K562 (cell line): Measurements from ENCODE around the gene LYRM7. TPM values are rescaled to one million over a fixed set of nuclear protein-coding genes. Genes with fewer than 3 reads are reported as not detected.
A peak's percentile ranks its signal among the peaks of the same experiment; 100 is the strongest.

Source experiments
- BDP1 ChIP-seq: IDR thresholded peaks from 3 replicates; pipeline ENCODE4 v1.6.1; 2011; ENCODE audit not compliant: insufficient read length, insufficient read depth
- BRCA1 ChIP-seq, 2 experiments: fragments of 450-650 bp in 1 of 2; sonication (generic) in 1 of 2; formaldehyde crosslinking in 1 of 2; IDR thresholded peaks; 2 replicates each; pipeline versions ENCODE4 v1.5.0 to v1.6.1; 2017 to 2020; ENCODE audit warnings: mild to moderate bottlenecking in 1 of 2, missing genetic modification reagents in 1 of 2
- CBFB ChIP-seq: sonication (generic); formaldehyde crosslinking; IDR thresholded peaks from 2 replicates; pipeline ENCODE4 v1.4.0; 2020; ENCODE audit warnings: mild to moderate bottlenecking, missing genetic modification reagents
- CSDE1 ChIP-seq, 2 experiments: fragments of 450-650 bp; IDR thresholded peaks; 2 replicates each; pipeline ENCODE4 v1.6.1; 2016; ENCODE audit warnings: mild to moderate bottlenecking in 1 of 2
- EP300 ChIP-seq: IDR thresholded peaks from 2 replicates; pipeline ENCODE4 v1.6.1; 2012; ENCODE audit warnings: low read length, improper control_type of control experiment
- ESRRA ChIP-seq: fragments of 450-650 bp; IDR thresholded peaks from 2 replicates; pipeline ENCODE4 v1.6.1; 2014; ENCODE audit warnings: low read depth, mild to moderate bottlenecking, moderate library complexity, borderline replicate concordance
- FOXP1 ChIP-seq: sonication (generic); formaldehyde crosslinking; IDR thresholded peaks from 2 replicates; pipeline ENCODE4 v1.8.0; 2022; ENCODE audit warnings: mild to moderate bottlenecking, missing genetic modification reagents
- ILF3 ChIP-seq: fragments of 450-650 bp; IDR thresholded peaks from 2 replicates; pipeline ENCODE4 v1.6.1; 2018; ENCODE audit warnings: antibody characterized with exemption, mild to moderate bottlenecking, moderate library complexity, borderline replicate concordance
- KLF16 ChIP-seq: IDR thresholded peaks from 2 replicates; pipeline ENCODE4 v1.6.1; 2016; ENCODE audit warnings: antibody characterized with exemption
- MTA1 ChIP-seq: fragments of 450-650 bp; IDR thresholded peaks from 2 replicates; pipeline ENCODE4 v1.6.1; 2017; ENCODE audit warnings: borderline replicate concordance
- PCBP2 ChIP-seq: fragments of 200-400 bp; formaldehyde crosslinking; IDR thresholded peaks from 2 replicates; pipeline ENCODE4 v1.6.1; 2018; ENCODE audit warnings: low read length, low read depth, mild to moderate bottlenecking, moderate library complexity; ENCODE audit not compliant: poor library complexity, severe bottlenecking
- PHF20 ChIP-seq: fragments of 450-650 bp; IDR thresholded peaks from 2 replicates; pipeline ENCODE4 v1.6.1; 2018; ENCODE audit not compliant: partially characterized antibody
- PHTF2 ChIP-seq: fragments of 250-450 bp; sonication (Bioruptor Pico); IDR thresholded peaks from 2 replicates; pipeline ENCODE4 v1.5.0; 2021; ENCODE audit warnings: mild to moderate bottlenecking
- PRMT5 ChIP-seq: sonication (generic); formaldehyde crosslinking; IDR thresholded peaks from 2 replicates; pipeline ENCODE4 v1.5.0; 2020; ENCODE audit warnings: missing genetic modification reagents
- PRPF4 ChIP-seq: fragments of 200-400 bp; formaldehyde crosslinking; IDR thresholded peaks from one replicate; pipeline ENCODE4 v1.6.1; 2017; ENCODE audit warnings: low read length, low read depth, mild to moderate bottlenecking; ENCODE audit not compliant: insufficient read depth, poor library complexity, severe bottlenecking
- RHOXF2B ChIP-seq: fragments of 250-450 bp; sonication (Bioruptor Pico); conservative IDR thresholded peaks from 2 replicates; pipeline ENCODE4 v1.5.1; 2021
- SMAD3 ChIP-seq: fragments of 450-650 bp; formaldehyde crosslinking; conservative IDR thresholded peaks from 2 replicates; pipeline ENCODE4 v1.4.0; 2020; ENCODE audit warnings: mild to moderate bottlenecking
- ZNF121 ChIP-seq: sonication (generic); formaldehyde crosslinking; conservative IDR thresholded peaks from 2 replicates; pipeline ENCODE4 v1.8.0; 2022; ENCODE audit warnings: missing genetic modification reagents
- ZNF174 ChIP-seq: fragments of 250-450 bp; sonication (Bioruptor Pico); IDR thresholded peaks from 2 replicates; pipeline ENCODE4 v1.4.0; 2020; ENCODE audit warnings: mild to moderate bottlenecking
- ZNF212 ChIP-seq: fragments of 450-650 bp; formaldehyde crosslinking; IDR thresholded peaks from 2 replicates; pipeline ENCODE4 v1.4.0; 2020; ENCODE audit warnings: mild to moderate bottlenecking
- ZNF696 ChIP-seq: fragments of 250-450 bp; sonication (Bioruptor Pico); conservative IDR thresholded peaks from 2 replicates; pipeline ENCODE4 v1.4.0; 2020; ENCODE audit warnings: mild to moderate bottlenecking, moderate library complexity
- ZNF717 ChIP-seq: fragments of 250-450 bp; sonication (Bioruptor Pico); IDR thresholded peaks from 2 replicates; pipeline ENCODE4 v1.5.0; 2021
- ZZZ3 ChIP-seq: fragments of 450-650 bp; IDR thresholded peaks from 2 replicates; pipeline ENCODE4 v1.6.1; 2016; ENCODE audit warnings: antibody characterized with exemption, mild to moderate bottlenecking, moderate library complexity
- polyA plus RNA-seq, 8 experiments: library from polyadenylated mRNA; depleted of rRNA in 4 of 8; stranded (reverse) in 5 of 8; unstranded in 3 of 8; fragments of >200 nt; fragmentation: Nextera tagmentation in 2 of 8; fragmentation: Illumina TruSeq in 1 of 8; extraction: Ambion mirVana in 2 of 8; extraction: Trizol in 1 of 8; gene quantifications; 2 replicates each; pipeline versions ENCODE4 v1.2.1 to v1.2.3, GENCODE V29; 2011 to 2014; ENCODE audit warnings: inconsistent platforms in 1 of 8, missing spikeins in 1 of 8
- total RNA-seq, 7 experiments: library from RNA; depleted of rRNA in 6 of 7; stranded (reverse); fragments of >200 nt in 6 of 7; fragmentation: Illumina TruSeq in 2 of 7; extraction: Trizol in 2 of 7; gene quantifications; 2 replicates each; pipeline versions ENCODE4 v1.2.1 to v1.2.3, GENCODE V29; 2011 to 2021; ENCODE audit warnings: low replicate concordance in 1 of 7
- TF ChIP-seq, protein P1 (sequence below): IDR thresholded peaks from 2 replicates; pipeline ENCODE4 v1.6.1; 2011; ENCODE audit not compliant: insufficient read length; ENCODE audit errors: extremely low read depth
- TF ChIP-seq, protein P2 (sequence below): fragments of 450-650 bp; IDR thresholded peaks from 2 replicates; pipeline ENCODE4 v1.6.1; 2016; ENCODE audit warnings: borderline replicate concordance
- TF ChIP-seq, protein P3 (sequence below): fragments of 250-450 bp; sonication (Bioruptor Pico); IDR thresholded peaks from 2 replicates; pipeline ENCODE4 v1.6.1; 2021; ENCODE audit warnings: mild to moderate bottlenecking
- TF ChIP-seq, protein P4 (sequence below): fragments of 250-450 bp; sonication (Bioruptor Pico); IDR thresholded peaks from 2 replicates; pipeline ENCODE4 v1.8.0; 2022; ENCODE audit warnings: moderate library complexity, mild to moderate bottlenecking, inconsistent platforms

Gene LYRM7
- total and polyA plus RNA-seq, 9 of the 15 experiments (the other 6 are each of a cell fraction or from before 2014, with no cell fraction given) = 16.2 to 70.1 (median 33.3) TPM

DNA sequence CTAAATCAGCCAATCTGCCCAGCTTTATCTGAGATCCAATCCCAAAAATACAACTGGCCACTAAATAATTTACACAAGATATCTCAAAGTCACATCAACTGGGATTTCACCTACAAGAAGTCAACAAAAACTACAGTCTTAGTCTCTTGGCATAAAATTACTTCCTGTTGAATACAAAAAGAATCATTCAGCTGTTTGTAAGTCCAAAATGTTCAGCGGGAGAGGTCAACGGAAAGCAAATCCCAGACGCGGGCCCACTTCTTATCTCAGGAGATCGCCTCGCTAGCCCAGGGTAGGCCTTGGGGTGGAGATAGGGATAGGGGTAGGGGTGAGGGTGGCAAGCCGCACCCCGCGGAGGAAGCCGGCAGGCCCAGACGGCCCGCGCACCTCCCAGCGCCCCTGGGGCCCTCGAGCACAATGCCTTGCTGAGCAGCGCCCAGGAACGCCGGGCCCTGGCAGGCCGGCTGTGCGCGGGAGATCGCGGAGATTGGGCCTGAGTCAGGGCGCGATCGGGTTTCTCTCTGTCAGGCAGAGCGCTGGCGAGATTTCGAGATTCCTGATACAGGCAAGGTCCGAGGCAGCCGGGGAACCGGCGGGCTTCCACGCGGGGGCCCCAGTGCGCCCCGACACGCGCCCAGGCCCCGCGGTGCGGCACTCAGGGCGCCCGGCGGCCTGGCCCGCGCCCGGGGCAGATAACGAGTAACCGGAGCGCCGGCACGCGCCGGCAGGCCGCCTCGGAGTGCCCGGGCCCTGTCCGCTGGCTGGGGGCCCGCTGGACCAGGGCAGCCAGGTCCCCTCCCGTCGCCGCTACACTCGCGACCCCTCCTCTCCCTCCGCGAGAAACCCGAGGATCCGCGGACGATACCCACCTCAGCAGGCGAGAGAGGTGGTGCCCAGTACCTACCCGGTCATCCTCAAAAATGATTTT, 6.3 kb upstream of the LYRM7 start (continued):
- TF ChIP-seq, protein P1, sequence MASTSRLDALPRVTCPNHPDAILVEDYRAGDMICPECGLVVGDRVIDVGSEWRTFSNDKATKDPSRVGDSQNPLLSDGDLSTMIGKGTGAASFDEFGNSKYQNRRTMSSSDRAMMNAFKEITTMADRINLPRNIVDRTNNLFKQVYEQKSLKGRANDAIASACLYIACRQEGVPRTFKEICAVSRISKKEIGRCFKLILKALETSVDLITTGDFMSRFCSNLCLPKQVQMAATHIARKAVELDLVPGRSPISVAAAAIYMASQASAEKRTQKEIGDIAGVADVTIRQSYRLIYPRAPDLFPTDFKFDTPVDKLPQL = no peak
- TF ChIP-seq ESRRA (no peak; the same call in 1 of the 2 replicates), PHF20 (peak; percentile 63), PRMT5 (no peak), PCBP2 (no peak), CBFB (CRISPR knock-in tag) (no peak; the same call in 1 of the 2 replicates), ZNF121 (0 out of 2 replicates have a peak, but pooled peaks have one; percentile 13), BRCA1 (IDR thresholded peaks at IDR 0.05) (no peak), BRCA1 (CRISPR knock-in tag; IDR thresholded peaks at IDR 0.05) (no peak), ZNF696 (CRISPR knock-in tag) (no peak), BDP1 (no peak), SMAD3 (CRISPR knock-in tag) (0 out of 2 replicates have a peak, but pooled peaks have one; percentile 72), RHOXF2B (no peak), ZNF717 (CRISPR knock-in tag) (no peak), ZZZ3 (peak; percentile 63; the same call in 1 of the 2 replicates), ILF3 (no peak; the same call in 1 of the 2 replicates), PRPF4 (peak; percentile 58), FOXP1 (CRISPR knock-in tag) (peak; percentile 82; the same call in 1 of the 2 replicates), CSDE1 (IDR thresholded peaks at IDR 0.05) (no peak), EP300 (0 out of 2 replicates have a peak, but pooled peaks have one; percentile 40), ZNF212 (CRISPR knock-in tag) (no peak), KLF16 (no peak), MTA1 (no peak), PHTF2 (no peak), ZNF174 (CRISPR knock-in tag) (no peak)
- TF ChIP-seq, protein P2, sequence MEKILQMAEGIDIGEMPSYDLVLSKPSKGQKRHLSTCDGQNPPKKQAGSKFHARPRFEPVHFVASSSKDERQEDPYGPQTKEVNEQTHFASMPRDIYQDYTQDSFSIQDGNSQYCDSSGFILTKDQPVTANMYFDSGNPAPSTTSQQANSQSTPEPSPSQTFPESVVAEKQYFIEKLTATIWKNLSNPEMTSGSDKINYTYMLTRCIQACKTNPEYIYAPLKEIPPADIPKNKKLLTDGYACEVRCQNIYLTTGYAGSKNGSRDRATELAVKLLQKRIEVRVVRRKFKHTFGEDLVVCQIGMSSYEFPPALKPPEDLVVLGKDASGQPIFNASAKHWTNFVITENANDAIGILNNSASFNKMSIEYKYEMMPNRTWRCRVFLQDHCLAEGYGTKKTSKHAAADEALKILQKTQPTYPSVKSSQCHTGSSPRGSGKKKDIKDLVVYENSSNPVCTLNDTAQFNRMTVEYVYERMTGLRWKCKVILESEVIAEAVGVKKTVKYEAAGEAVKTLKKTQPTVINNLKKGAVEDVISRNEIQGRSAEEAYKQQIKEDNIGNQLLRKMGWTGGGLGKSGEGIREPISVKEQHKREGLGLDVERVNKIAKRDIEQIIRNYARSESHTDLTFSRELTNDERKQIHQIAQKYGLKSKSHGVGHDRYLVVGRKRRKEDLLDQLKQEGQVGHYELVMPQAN = no peak
- TF ChIP-seq, protein P3, sequence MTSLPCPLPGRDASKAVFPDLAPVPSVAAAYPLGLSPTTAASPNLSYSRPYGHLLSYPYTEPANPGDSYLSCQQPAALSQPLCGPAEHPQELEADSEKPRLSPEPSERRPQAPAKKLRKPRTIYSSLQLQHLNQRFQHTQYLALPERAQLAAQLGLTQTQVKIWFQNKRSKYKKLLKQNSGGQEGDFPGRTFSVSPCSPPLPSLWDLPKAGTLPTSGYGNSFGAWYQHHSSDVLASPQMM = no peak
- TF ChIP-seq, protein P4, sequence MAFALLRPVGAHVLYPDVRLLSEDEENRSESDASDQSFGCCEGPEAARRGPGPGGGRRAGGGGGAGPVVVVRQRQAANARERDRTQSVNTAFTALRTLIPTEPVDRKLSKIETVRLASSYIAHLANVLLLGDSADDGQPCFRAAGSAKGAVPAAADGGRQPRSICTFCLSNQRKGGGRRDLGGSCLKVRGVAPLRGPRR = no peak
